Heart right ventricle (tissue), 16 donors: ENCODE data around the gene RBM17. TPM values are rescaled to one million over a fixed set of nuclear protein-coding genes. Genes with fewer than 3 reads are reported as not detected.
A peak's percentile ranks its signal among the peaks of the same experiment; 100 is the strongest.

Experiments
- ATAC-seq, 8 donors: fragments of 200-7000 bp; cut with Tn5 transposase; one replicate each; pipeline ENCODE4 v1.9.1; 2020; ENCODE audit warnings: mild to moderate bottlenecking in 8 of 8, moderate library complexity in 8 of 8, moderate number of reproducible peaks in 1 of 8
- DNase-seq, 2 donors: peaks; one replicate each; pipeline ENCODE4 v3.0.0-alpha.2; 2020
- H3K27ac ChIP-seq, 10 donors: fragments of 200-600 bp; sonication (generic) in 2 of 10; one replicate each; pipeline versions ENCODE4 v1.5.0 to v1.8.0; 2020 to 2022; ENCODE audit warnings: mild to moderate bottlenecking in 3 of 10
- H3K27me3 ChIP-seq, 7 donors: fragments of 200-600 bp; one replicate each; pipeline ENCODE4 v1.8.0; 2021 to 2022; ENCODE audit warnings: mild to moderate bottlenecking in 2 of 7
- H3K36me3 ChIP-seq, 9 donors: fragments of 200-600 bp; sonication (generic) in 1 of 9; one replicate each; pipeline versions ENCODE4 v1.5.0 to v1.8.0; 2020 to 2022; ENCODE audit warnings: mild to moderate bottlenecking in 2 of 9
- H3K4me1 ChIP-seq, 9 donors: fragments of 200-600 bp; sonication (generic) in 1 of 9; one replicate each; pipeline versions ENCODE4 v1.5.0 to v1.8.0; 2020 to 2022; ENCODE audit warnings: mild to moderate bottlenecking in 4 of 9
- H3K4me3 ChIP-seq, 10 donors: fragments of 200-600 bp; sonication (generic) in 2 of 10; one replicate each; pipeline versions ENCODE4 v1.5.0 to v1.8.0; 2020 to 2022; ENCODE audit warnings: mild to moderate bottlenecking in 7 of 10, moderate library complexity in 2 of 10
- H3K9me3 ChIP-seq, 11 donors: fragments of 200-600 bp in 10 of 11; sonication (generic) in 2 of 11; one replicate each; pipeline versions ENCODE4 v1.5.0 to v1.8.0; 2013 to 2022; ENCODE audit warnings: mild to moderate bottlenecking in 2 of 11, control low read depth in 1 of 11, moderate library complexity in 1 of 11
- WGBS, 2 donors: extraction: QIAGEN DNeasy Blood & Tissue Kit; methylation state at CpG; one replicate each; pipeline ENCODE4 v1.1.7; 2013; ENCODE audit warnings: inconsistent platforms in 1 of 2; 5-methylcytosine and 5-hydroxymethylcytosine counted together
- intact Hi-C, 10 donors: fragments of 100-400 bp; cut with DNase I; formaldehyde crosslinking; loops; one replicate each; pipeline versions ENCODE4 v1.11.1 to v1.14.2; 2022
- polyA plus RNA-seq, 2 donors: library from polyadenylated mRNA; stranded (reverse); fragments of 200-250 nt; gene quantifications; one replicate each; pipeline ENCODE4 v1.2.3, GENCODE V29; 2013
- total RNA-seq, 10 donors: library from RNA; stranded (reverse); fragmentation: NEBNext Ultra II Directional in 3 of 10; extraction: Animal tissue kit (Norgen Biotek cat#: 25700) in 3 of 10; gene quantifications; one replicate each; pipeline versions ENCODE4 v1.2.1 to v1.2.4, GENCODE V29; 2021 to 2023
- TF ChIP-seq, protein P1 (sequence below), 9 donors: fragments of 200-600 bp; sonication (generic) in 2 of 9; IDR thresholded peaks; one replicate each; pipeline versions ENCODE4 v1.5.0 to v1.8.0; 2021 to 2022; ENCODE audit warnings: antibody characterized with exemption in 9 of 9, mild to moderate bottlenecking in 5 of 9, moderate library complexity in 1 of 9
- donor health status: Arrhythmogenic right ventricular cardiomyopathy.
- donor health status: ischemic (EF 13 %, LVEDD 7.1; RV severe dilation, severe dysfunction).
- donor health status: healthy with polysubstance abuse.
- donor health status: DM: no; HTN: yes; CAD: no.
- donor health status: DM: no; HTN: no; CAD: no.
- donor health status: ischemic (EF 25% LVEDD 6.9; RV normal size, moderate dysfunction).
- donor health status: ischemic (EF 25% LVEDD 5.7; RV mildly dilated, moderate dysfunction).
- donor health status: healthy.
- donor health status: DM: yes; HTN: yes; CAD: no.
- donor health status: Ischemic cardiomyopathy.
- donor health status: ischemic (EF 35%, LVEDD 5.7; RV mildly dilated, moderate dysfunction).
- donor health status: nonischemic (EF 11% LVEDD 7.7; RV severe dilation, severe dysfunction).
- donor health status: DM: yes; HTN: yes; CAD: no.
- donor health status: PGD.
- donor health status: ischemic (EF 29% LVEDD 5.4; RV normal size, mild dysfunction).
- donor health status: nonischemic (EF 23%, LVEDD 6.1; RV moderate dilation, normal function).

RBM17 gene
- total and polyA plus RNA-seq, 12 donors, result 53.4 to 100 (median 64.0) TPM

DNA sequence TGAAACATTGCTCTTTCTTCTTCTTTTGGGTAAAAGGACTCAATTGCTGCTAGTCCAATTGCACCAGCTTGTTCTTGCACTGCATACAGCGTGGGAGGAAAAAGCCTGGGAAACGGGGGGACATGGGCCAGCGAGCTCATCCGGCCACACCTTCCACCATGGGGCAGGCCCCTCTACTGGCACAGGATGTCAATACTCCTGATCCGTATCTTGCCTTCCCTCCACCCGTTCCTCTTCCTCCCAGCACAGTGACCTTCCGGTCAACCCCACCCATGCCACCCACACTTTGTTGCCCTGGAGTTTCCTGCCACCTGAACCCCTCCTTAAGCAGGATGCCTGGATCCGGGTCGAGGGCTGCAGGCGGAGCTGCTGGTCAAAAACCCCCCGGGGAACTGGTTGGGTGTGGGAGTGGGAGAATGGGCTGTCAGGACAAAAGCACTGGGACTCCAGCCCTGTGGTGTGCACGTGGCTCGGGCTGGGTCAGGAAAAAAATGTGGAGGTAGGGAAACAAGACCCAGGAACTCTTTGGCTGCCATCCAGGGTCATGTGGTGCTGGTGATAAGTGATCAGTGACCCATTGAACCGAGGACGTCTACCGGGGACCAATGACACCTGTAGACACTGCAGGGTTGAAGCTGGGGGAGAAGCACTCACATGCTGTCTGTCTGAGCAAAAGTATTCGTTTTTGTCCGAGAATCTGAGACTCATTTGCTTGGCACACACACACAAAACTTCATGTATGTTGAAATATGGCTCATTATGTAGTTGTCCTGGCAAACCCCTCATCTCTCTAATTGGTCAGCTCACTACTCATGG is 34.8 kb upstream of the RBM17 start:
- ATAC-seq (peak; percentile 48 to 92 (median 82)), DNase-seq (peak; percentile 63 to 67)
- Histone ChIP-seq H3K27me3 (no peaks in the 10 kb centered on the region), H3K36me3 (no peaks in the 10 kb centered on the region), H3K4me1 (peaks cover 0 to 75% (median 52%) of the 10 kb centered on the region in 9 donors), H3K4me3 (no peak overlapping the region), H3K27ac (peak overlapping the region; percentile 43 to 89 (median 62)), H3K9me3 (no peaks in the 10 kb centered on the region)
- intact Hi-C loops, result loop anchor here in 2 of 10 donors (2.0 to 5.0 kb wide), 3 partner anchors 33 to 107 kb away; no protein-coding TSS in a partner anchor
- TF ChIP-seq, protein P1, sequence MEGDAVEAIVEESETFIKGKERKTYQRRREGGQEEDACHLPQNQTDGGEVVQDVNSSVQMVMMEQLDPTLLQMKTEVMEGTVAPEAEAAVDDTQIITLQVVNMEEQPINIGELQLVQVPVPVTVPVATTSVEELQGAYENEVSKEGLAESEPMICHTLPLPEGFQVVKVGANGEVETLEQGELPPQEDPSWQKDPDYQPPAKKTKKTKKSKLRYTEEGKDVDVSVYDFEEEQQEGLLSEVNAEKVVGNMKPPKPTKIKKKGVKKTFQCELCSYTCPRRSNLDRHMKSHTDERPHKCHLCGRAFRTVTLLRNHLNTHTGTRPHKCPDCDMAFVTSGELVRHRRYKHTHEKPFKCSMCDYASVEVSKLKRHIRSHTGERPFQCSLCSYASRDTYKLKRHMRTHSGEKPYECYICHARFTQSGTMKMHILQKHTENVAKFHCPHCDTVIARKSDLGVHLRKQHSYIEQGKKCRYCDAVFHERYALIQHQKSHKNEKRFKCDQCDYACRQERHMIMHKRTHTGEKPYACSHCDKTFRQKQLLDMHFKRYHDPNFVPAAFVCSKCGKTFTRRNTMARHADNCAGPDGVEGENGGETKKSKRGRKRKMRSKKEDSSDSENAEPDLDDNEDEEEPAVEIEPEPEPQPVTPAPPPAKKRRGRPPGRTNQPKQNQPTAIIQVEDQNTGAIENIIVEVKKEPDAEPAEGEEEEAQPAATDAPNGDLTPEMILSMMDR (IDR thresholded peaks at IDR 0.05), result no peak
- 44 to 52% methylated on average over 18 of the region's 18 CpGs for WGBS, 2 donors

DNA sequence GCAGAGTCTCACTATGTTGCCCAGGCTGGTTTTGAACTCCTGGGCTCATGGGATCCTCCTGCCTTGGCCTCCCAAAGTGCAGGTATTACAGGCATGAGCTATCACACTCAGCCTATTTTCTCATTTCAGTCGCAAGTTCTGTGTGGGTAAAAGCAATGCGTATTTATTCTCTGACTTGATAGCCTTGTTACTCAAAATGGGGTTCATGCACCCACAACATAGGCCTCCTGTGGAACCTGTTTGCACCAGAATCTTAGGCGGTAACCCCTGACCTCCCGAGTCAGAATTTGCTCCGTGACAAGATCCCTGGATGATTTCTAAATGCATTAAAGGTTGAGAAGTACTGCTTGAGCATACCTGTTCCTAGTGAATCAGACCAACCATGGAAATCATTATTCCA is 34.0 kb upstream of the RBM17 start:
- H3K27ac ChIP-seq, result peak overlapping the region in 8 of 10 donors; percentile 47 to 89 (median 64)
- 92 to 96% methylated on average over 5 of the region's 5 CpGs for WGBS, 2 donors
- ATAC-seq (no peak), DNase-seq (no peak)
- H3K4me3 ChIP-seq, result no peak overlapping the region
- H3K27me3 ChIP-seq, result no peaks in the 10 kb centered on the region
- TF ChIP-seq, protein P1 (IDR thresholded peaks at IDR 0.05), result no peak
- H3K4me1 ChIP-seq, result peaks cover 0 to 78% (median 52%) of the 10 kb centered on the region in 9 donors
- intact Hi-C loops, result loop anchor here in 2 of 10 donors (2.0 to 5.0 kb wide), 3 partner anchors 32 to 108 kb away; no protein-coding TSS in a partner anchor
- H3K36me3 ChIP-seq, result no peaks in the 10 kb centered on the region
- H3K9me3 ChIP-seq, result no peaks in the 10 kb centered on the region

DNA sequence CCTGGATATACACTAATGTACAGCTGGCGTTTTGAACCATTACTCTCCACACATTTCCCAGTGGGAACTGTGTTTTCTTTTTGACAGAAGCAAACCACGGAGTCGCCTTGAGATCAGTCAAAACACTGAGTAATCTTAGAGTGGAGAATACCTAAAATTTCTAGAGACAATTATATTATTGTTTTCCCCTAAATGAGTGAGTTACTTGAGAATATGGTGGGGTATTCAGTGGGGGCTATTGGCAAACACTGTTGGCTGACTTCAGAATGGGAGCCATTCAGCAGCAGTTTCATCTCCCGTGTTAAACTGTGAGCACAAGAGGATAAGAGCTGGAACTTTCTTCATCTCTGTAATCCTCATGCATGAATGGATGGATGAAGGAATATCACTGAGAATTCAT is 32.9 kb upstream of the RBM17 start:
- DNase-seq, result no peak
- Histone ChIP-seq H3K27ac (peak overlapping the region in 1 of 10 donors; percentile 50), H3K36me3 (no peaks in the 10 kb centered on the region), H3K9me3 (no peaks in the 10 kb centered on the region), H3K4me1 (peaks cover 0 to 68% (median 45%) of the 10 kb centered on the region in 9 donors), H3K4me3 (no peak overlapping the region), H3K27me3 (no peaks in the 10 kb centered on the region)
- TF ChIP-seq, protein P1 (IDR thresholded peaks at IDR 0.05), result no peak
- WGBS, 2 donors, result 71 to 76% methylated on average over 4 of the region's 4 CpGs
- intact Hi-C loops, result loop anchor here in 1 of 10 donors (2.0 kb wide), 1 partner anchor 31 kb away; no protein-coding TSS in a partner anchor
- ATAC-seq, result no peak

DNA sequence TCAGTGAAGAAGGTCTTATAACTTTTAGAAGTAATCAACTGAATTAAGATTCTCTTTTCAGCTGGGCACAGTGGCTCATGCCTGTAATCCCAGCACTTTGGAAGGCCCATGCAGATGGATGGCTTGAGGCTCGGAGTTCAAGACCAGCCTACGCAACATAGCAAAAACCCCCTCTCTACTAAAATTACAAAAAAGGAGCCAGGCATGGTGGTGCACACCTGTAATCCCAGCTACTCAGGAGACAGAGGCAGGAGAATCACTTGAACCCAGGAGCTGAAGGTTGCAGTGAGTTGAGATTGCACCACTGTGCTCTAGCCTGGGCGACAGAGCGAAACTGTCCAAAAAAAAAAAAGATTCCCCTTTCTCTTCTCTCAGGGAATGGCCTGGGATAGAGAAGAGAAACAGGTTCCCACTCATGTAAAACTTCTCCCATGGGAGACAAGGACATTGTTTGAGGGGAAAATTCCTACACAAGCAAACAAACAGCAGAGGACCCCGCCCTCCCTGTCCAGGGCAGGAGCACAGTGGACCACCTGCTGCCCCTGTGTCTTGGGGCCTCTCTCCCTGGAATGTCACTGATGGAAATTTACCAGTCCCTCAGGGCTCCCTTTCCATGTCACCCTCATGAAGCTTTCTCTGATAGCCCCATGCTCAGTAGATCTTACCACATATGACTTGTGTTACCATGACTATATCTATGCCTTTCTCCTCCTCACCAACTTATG is 32.3 kb upstream of the RBM17 start:
- intact Hi-C loops, result no loop called here
- Histone ChIP-seq H3K36me3 (no peaks in the 10 kb centered on the region), H3K27ac (peak overlapping the region in 5 of 10 donors; percentile 1 to 50 (median 23))

More for the DNA sequence above, 32.3 kb upstream of the RBM17 start:
- Histone ChIP-seq H3K27me3 (no peaks in the 10 kb centered on the region), H3K4me3 (no peak overlapping the region), H3K9me3 (no peaks in the 10 kb centered on the region), H3K4me1 (peaks cover 0 to 62% (median 38%) of the 10 kb centered on the region in 9 donors)
- no peak for DNase-seq
- 88 to 93% methylated on average over 5 of the region's 5 CpGs for WGBS, 2 donors
- TF ChIP-seq, protein P1 (IDR thresholded peaks at IDR 0.05), result no peak
- no peak for ATAC-seq
